ENCODE data around the gene DUS2.
A peak's percentile ranks its signal among the peaks of the same experiment; 100 is the strongest.

DUS2 gene

DNA sequence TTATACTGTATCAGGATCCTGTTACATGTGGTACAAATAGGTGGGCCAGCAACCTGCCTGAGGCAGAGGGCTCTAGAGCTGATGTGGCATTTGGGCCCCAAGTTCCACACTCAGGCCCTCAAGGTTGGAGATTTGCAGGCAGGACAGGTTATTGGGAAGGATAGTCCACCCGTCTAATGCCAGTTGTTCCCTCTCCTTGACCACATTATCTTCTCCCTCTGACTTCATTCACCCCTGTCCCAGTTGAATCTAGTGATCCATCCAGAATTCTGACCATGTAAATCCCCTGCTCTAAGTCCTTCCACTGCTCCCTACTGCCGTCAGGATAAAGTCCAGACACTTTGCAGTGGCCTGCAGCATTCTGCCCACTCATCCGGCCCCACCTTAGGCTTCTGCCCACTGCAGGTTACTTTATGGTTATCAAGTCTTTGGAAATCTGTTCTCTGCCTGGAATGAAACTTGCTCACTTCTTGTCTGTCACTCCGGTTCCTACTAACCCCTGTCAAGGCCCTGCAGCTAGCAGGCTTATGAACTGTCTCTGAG is 60.2 kb downstream of the DUS2 start:
- DNase-seq, result no peak
- no peak overlapping the region for H3K4me3 ChIP-seq (ENCODE audit: low read depth, low read length)
- H3K36me3 ChIP-seq (replicated peaks), result peaks cover 4% of the 10 kb centered on the region
- TF ChIP-seq, protein P1, sequence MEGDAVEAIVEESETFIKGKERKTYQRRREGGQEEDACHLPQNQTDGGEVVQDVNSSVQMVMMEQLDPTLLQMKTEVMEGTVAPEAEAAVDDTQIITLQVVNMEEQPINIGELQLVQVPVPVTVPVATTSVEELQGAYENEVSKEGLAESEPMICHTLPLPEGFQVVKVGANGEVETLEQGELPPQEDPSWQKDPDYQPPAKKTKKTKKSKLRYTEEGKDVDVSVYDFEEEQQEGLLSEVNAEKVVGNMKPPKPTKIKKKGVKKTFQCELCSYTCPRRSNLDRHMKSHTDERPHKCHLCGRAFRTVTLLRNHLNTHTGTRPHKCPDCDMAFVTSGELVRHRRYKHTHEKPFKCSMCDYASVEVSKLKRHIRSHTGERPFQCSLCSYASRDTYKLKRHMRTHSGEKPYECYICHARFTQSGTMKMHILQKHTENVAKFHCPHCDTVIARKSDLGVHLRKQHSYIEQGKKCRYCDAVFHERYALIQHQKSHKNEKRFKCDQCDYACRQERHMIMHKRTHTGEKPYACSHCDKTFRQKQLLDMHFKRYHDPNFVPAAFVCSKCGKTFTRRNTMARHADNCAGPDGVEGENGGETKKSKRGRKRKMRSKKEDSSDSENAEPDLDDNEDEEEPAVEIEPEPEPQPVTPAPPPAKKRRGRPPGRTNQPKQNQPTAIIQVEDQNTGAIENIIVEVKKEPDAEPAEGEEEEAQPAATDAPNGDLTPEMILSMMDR (IDR thresholded peaks at IDR 0.05; ENCODE audit: low read depth, low read length, missing control alignments), result no peak
- no peaks in the 10 kb centered on the region for H3K27me3 ChIP-seq (replicated peaks)
- H3K27ac ChIP-seq, result no peak overlapping the region
- in situ Hi-C loops (cut with HindIII; ENCODE audit: low pct_ligation_motif_present, low sequenced_read_pairs), result no loop called here

DNA sequence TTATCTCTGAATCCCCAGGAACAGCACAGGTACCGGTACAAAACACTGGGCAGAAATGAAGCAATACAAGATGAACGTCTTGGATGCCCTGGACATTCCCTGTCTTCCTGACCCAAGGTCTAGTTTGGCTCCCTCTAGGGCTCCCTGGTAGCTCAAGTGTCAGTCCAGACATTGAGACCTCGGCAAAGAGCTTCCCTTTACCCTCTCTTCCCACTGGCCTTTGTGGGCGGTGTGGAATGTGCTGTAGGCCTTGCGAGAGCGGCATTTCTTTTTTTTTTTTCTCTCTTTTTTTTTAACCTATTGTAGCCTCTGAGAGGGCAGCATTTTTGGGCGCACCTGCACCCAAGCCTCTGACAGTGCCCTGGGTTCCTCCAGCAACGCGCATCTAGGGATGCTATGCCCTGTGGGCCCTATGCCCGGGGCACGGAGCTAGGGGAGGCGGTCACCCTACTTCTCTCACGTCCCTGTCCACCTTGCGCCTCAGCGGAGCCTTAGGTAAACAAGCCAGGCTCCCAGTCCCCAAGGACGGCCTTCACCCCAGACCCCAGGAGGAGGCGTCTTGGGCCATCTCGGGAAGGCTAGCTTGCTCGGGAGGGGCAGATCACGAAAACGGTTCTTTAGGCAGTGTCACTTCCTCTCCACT is 60.9 kb downstream of the DUS2 start:
- peak overlapping the region; percentile 67 for H3K4me3 ChIP-seq (ENCODE audit: low read depth, low read length)
- TF ChIP-seq, protein P1 (IDR thresholded peaks at IDR 0.05; ENCODE audit: low read depth, low read length, missing control alignments), result peak; percentile 27
- no peak overlapping the region for H3K27ac ChIP-seq
- in situ Hi-C loops (cut with HindIII; ENCODE audit: low pct_ligation_motif_present, low sequenced_read_pairs), result no loop called here
- no peak for DNase-seq
- H3K36me3 ChIP-seq (replicated peaks), result peaks cover 3% of the 10 kb centered on the region
- no peaks in the 10 kb centered on the region for H3K27me3 ChIP-seq (replicated peaks)

DNA sequence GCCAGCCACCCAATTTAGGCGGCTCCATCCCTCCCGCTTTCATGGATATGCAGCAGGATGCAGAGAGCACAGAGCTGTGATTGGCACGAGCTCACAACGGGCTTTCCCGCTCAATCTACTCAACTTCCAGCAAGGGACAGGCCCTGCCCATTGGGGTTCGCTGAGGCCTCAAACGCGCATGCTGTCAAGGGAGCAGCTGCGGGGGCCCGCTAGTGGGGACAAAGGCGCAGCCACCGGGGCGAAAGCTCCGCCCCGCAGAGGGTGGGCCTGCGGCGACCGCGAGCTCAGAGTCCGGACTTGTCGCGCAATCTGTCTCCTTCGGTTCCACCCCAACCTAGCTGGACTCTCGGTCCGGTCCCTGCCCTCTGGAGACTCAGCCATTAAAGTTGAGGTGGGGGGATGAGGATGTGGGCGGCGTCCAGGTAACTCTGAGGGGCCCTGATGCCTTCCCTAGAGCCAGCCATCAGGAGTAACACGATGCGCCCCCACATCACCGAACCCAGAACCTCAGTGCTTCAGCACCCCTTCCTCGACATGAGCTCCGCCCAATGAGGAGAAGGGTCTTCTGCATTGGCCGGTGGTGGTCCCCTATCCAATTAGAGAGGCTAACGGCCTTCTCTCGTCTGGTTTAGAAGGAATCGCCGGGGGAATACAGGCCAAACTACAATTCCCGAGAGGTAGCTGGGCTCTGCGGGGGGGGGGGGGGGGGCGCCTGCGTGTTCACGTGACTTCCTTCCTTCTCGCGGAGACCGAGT is 61.6 kb downstream of the DUS2 start:
- in situ Hi-C loops (cut with HindIII; ENCODE audit: low pct_ligation_motif_present, low sequenced_read_pairs), result no loop called here
- peak; percentile 39 for DNase-seq
- peak overlapping the region; percentile 67 for H3K4me3 ChIP-seq (ENCODE audit: low read depth, low read length)
- H3K36me3 ChIP-seq (replicated peaks), result no peaks in the 10 kb centered on the region
- H3K27ac ChIP-seq, result peak overlapping the region; percentile 54
- TF ChIP-seq, protein P1 (IDR thresholded peaks at IDR 0.05; ENCODE audit: low read depth, low read length, missing control alignments), result peak; percentile 14
- H3K27me3 ChIP-seq (replicated peaks), result no peaks in the 10 kb centered on the region

DNA sequence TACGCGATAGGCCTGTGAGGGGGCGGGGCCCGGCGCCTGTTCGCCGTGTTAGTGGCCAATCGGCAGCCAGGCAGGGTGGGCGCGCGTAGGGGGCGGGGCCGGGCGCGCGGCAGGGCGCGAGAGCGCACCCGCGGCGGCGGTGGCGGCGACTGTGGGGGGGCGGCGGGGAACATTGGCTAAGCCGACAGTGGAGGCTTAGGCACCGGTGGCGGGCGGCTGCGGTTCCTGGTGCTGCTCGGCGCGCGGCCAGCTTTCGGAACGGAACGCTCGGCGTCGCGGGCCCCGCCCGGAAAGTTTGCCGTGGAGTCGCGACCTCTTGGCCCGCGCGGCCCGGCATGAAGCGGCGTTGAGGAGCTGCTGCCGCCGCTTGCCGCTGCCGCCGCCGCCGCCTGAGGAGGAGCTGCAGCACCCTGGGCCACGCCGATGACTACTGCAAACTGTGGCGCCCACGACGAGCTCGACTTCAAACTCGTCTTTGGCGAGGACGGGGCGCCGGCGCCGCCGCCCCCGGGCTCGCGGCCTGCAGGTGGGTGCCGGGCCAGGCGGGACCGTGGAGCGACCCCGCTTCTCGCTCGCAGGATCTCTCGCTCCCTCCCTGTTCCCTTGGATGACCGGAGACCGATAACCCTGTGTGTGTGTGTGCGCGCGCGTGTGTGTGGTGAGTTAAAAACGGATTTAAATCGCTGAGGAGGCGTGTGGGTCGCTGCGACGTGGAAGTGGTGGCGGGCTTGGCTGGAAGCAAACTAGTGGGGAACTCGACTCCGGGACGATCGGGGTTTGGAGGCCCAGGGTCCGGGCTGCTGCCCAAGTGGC is 62.4 kb downstream of the DUS2 start, which contains the start of gene NFATC3:
NFATC3 (plus strand) TSS at position 112 of the 813 bp plus-strand sequence; CDS start at position 424, 312 bp downstream.
- in situ Hi-C loops (cut with HindIII; ENCODE audit: low pct_ligation_motif_present, low sequenced_read_pairs), result no loop called here
- Histone ChIP-seq H3K27ac (peak within 1 kb of the TSS; percentile 56), H3K36me3 (replicated peaks) (no peaks in the 10 kb centered on the region), H3K27me3 (replicated peaks) (no peaks in the 10 kb centered on the region), H3K4me3 (ENCODE audit: low read depth, low read length) (peak within 1 kb of the TSS; percentile 92)
- TF ChIP-seq, protein P1 (IDR thresholded peaks at IDR 0.05; ENCODE audit: low read depth, low read length, missing control alignments), result no peak
- peak; percentile 96 for DNase-seq

DNA sequence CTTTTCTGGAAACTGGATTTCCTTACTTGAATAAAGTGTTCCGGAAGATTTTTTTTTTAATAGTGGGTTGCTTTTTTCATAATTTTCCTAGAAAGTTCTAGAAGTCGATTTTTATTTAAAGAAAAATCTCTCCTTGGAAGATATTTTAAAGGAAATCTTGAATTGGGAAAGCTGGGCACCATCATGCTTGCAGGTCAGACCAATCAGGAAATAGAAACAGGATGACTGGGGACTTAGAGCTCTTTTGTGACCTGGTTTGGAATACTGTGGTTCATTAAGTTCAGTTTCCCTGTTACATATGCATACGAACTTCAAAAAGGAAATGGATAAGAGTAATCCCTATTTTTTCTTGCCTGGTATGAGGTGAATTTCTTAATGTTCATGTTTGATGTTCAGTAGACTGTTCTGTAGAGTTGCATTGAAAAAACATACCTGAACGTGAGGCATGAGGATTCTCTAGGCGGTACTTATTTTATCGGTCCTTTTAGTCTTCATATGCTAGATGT is 63.3 kb downstream of the DUS2 start:
- Histone ChIP-seq H3K36me3 (replicated peaks) (no peaks in the 10 kb centered on the region), H3K27me3 (replicated peaks) (no peaks in the 10 kb centered on the region), H3K27ac (peak overlapping the region; percentile 56), H3K4me3 (ENCODE audit: low read depth, low read length) (peak overlapping the region; percentile 92)
- in situ Hi-C loops (cut with HindIII; ENCODE audit: low pct_ligation_motif_present, low sequenced_read_pairs), result no loop called here
- TF ChIP-seq, protein P1 (IDR thresholded peaks at IDR 0.05; ENCODE audit: low read depth, low read length, missing control alignments), result no peak
- no peak for DNase-seq

All from brain microvascular endothelial cell (primary cell).